Liver (tissue), 9 donors: Measurements from ENCODE around the gene ZIC2. TPM values are rescaled to one million over a fixed set of nuclear protein-coding genes. Genes with fewer than 3 reads are reported as not detected.

Source experiments
- DNase-seq: peaks from one replicate; pipeline ENCODE4 v3.0.0-alpha.2; 2017; ENCODE audit warnings: low spot score
- H3K27ac ChIP-seq, 2 donors: one replicate each; pipeline ENCODE4 v1.7.0; 2013; ENCODE audit warnings: inconsistent platforms in 2 of 2, low read length in 2 of 2, control low read depth in 1 of 2, low read depth in 1 of 2, mild to moderate bottlenecking in 1 of 2
- H3K27me3 ChIP-seq, 4 donors: one replicate each; pipeline versions ENCODE4 v1.6.1 to v1.7.0; 2013; ENCODE audit warnings: low read length in 3 of 4, inconsistent platforms in 1 of 4, mild to moderate bottlenecking in 1 of 4, moderate library complexity in 1 of 4; ENCODE audit not compliant: control insufficient read depth in 4 of 4, insufficient read depth in 4 of 4
- H3K36me3 ChIP-seq, 4 donors: one replicate each; pipeline versions ENCODE4 v1.6.1 to v1.7.0; 2013; ENCODE audit warnings: low read length in 3 of 4, mild to moderate bottlenecking in 3 of 4, low read depth in 1 of 4, moderate library complexity in 1 of 4; ENCODE audit not compliant: control insufficient read depth in 4 of 4, insufficient read depth in 3 of 4
- H3K4me1 ChIP-seq, 4 donors: one replicate each; pipeline versions ENCODE4 v1.6.1 to v1.7.0; 2013; ENCODE audit warnings: low read length in 3 of 4, mild to moderate bottlenecking in 3 of 4, moderate library complexity in 1 of 4; ENCODE audit not compliant: control insufficient read depth in 4 of 4, insufficient read depth in 4 of 4
- H3K4me3 ChIP-seq, 3 donors: one replicate each; pipeline versions ENCODE4 v1.6.1 to v1.7.0; 2013; ENCODE audit warnings: low read length in 3 of 3, control low read depth in 1 of 3, low read depth in 1 of 3, mild to moderate bottlenecking in 1 of 3
- H3K9ac ChIP-seq, 2 donors: one replicate each; pipeline ENCODE4 v1.7.0; 2013; ENCODE audit warnings: low read length in 2 of 2, mild to moderate bottlenecking in 2 of 2, moderate library complexity in 2 of 2, control low read depth in 1 of 2, low read depth in 1 of 2
- H3K9me3 ChIP-seq, 4 donors: one replicate each; pipeline versions ENCODE4 v1.6.1 to v1.7.0; 2013; ENCODE audit warnings: low read length in 3 of 4; ENCODE audit not compliant: control insufficient read depth in 4 of 4
- EGR1 ChIP-seq, 2 donors: IDR thresholded peaks; 2 replicates each; pipeline ENCODE4 v1.6.1; 2016 to 2018; ENCODE audit warnings: antibody characterized with exemption in 2 of 2, low read depth in 2 of 2
- FOXA1 ChIP-seq: IDR thresholded peaks from 2 replicates; pipeline ENCODE4 v1.6.1; 2016; ENCODE audit warnings: antibody characterized with exemption
- FOXA2 ChIP-seq: IDR thresholded peaks from 2 replicates; pipeline ENCODE4 v1.6.1; 2016; ENCODE audit warnings: antibody characterized with exemption
- GABPA ChIP-seq, 2 donors: IDR thresholded peaks in 1 of 2; conservative IDR thresholded peaks in 1 of 2; 2 replicates each; pipeline ENCODE4 v1.6.1; 2016; ENCODE audit warnings: antibody characterized with exemption in 2 of 2, mild to moderate bottlenecking in 1 of 2, moderate library complexity in 1 of 2
- HNF4G ChIP-seq: IDR thresholded peaks from 2 replicates; pipeline ENCODE4 v1.6.1; 2016; ENCODE audit warnings: antibody characterized with exemption
- JUND ChIP-seq, 2 donors: IDR thresholded peaks; 2 replicates each; pipeline ENCODE4 v1.6.1; 2016; ENCODE audit warnings: antibody characterized with exemption in 2 of 2
- NR2F2 ChIP-seq: IDR thresholded peaks from 2 replicates; pipeline ENCODE4 v1.6.1; 2016; ENCODE audit warnings: antibody characterized with exemption
- RAD21 ChIP-seq, 2 donors: IDR thresholded peaks; 2 replicates each; pipeline ENCODE4 v1.6.1; 2016; ENCODE audit warnings: antibody characterized with exemption in 2 of 2, mild to moderate bottlenecking in 2 of 2
- REST ChIP-seq: IDR thresholded peaks from 2 replicates; pipeline ENCODE4 v1.6.1; 2016; ENCODE audit warnings: antibody characterized with exemption, mild to moderate bottlenecking
- RXRA ChIP-seq, 2 donors: IDR thresholded peaks; 2 replicates each; pipeline ENCODE4 v1.6.1; 2017 to 2018; ENCODE audit warnings: antibody characterized with exemption in 2 of 2, mild to moderate bottlenecking in 1 of 2
- SP1 ChIP-seq: IDR thresholded peaks from 2 replicates; pipeline ENCODE4 v1.6.1; 2018; ENCODE audit warnings: antibody characterized with exemption, mild to moderate bottlenecking
- TAF1 ChIP-seq: conservative IDR thresholded peaks from 2 replicates; pipeline ENCODE4 v1.6.1; 2016; ENCODE audit warnings: antibody characterized with exemption, mild to moderate bottlenecking
- YY1 ChIP-seq: IDR thresholded peaks from 2 replicates; pipeline ENCODE4 v1.6.1; 2016; ENCODE audit warnings: antibody characterized with exemption, mild to moderate bottlenecking
- WGBS: extraction: QIAGEN DNeasy Blood & Tissue Kit; methylation state at CpG from one replicate; pipeline ENCODE4 v1.1.7; 2013; 5-methylcytosine and 5-hydroxymethylcytosine counted together
- polyA plus RNA-seq, 2 donors: library from polyadenylated mRNA; stranded (reverse) in 1 of 2; unstranded in 1 of 2; fragments of 200-250 nt in 1 of 2; fragments of >200 nt in 1 of 2; fragmentation: Nextera tagmentation in 1 of 2; extraction: Ambion mirVana in 1 of 2; gene quantifications; one replicate each; pipeline versions ENCODE4 v1.2.1 to v1.2.3, GENCODE V29; 2013 to 2015
- total RNA-seq, 2 donors: library from RNA; depleted of rRNA; stranded (reverse); fragments of >200 nt; gene quantifications; one replicate each; pipeline ENCODE4 v1.2.3, GENCODE V29; 2014
- TF ChIP-seq, protein P1 (sequence below): IDR thresholded peaks from 2 replicates; pipeline ENCODE4 v1.6.1; 2016; ENCODE audit warnings: antibody characterized with exemption
- TF ChIP-seq, protein P2 (sequence below): IDR thresholded peaks from 2 replicates; pipeline ENCODE4 v1.6.1; 2016; ENCODE audit warnings: antibody characterized with exemption
- TF ChIP-seq, protein P3 (sequence below): IDR thresholded peaks from 2 replicates; pipeline ENCODE4 v1.6.1; 2016; ENCODE audit warnings: antibody characterized with exemption
- donor health status: healthy.
- donor health status: healthy.
- donor health status: healthy.
- donor health status: healthy.
- donor health status: healthy.

The ZIC2 gene
- total and polyA plus RNA-seq, 4 donors, result not detected

- TF ChIP-seq, protein P1, sequence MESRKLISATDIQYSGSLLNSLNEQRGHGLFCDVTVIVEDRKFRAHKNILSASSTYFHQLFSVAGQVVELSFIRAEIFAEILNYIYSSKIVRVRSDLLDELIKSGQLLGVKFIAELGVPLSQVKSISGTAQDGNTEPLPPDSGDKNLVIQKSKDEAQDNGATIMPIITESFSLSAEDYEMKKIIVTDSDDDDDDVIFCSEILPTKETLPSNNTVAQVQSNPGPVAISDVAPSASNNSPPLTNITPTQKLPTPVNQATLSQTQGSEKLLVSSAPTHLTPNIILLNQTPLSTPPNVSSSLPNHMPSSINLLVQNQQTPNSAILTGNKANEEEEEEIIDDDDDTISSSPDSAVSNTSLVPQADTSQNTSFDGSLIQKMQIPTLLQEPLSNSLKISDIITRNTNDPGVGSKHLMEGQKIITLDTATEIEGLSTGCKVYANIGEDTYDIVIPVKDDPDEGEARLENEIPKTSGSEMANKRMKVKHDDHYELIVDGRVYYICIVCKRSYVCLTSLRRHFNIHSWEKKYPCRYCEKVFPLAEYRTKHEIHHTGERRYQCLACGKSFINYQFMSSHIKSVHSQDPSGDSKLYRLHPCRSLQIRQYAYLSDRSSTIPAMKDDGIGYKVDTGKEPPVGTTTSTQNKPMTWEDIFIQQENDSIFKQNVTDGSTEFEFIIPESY, result no peak
- TF ChIP-seq SP1, result no peak
- no peak for TF ChIP-seq JUND (IDR thresholded peaks at IDR 0.05)
- no peak for TF ChIP-seq TAF1
- TF ChIP-seq, protein P2, sequence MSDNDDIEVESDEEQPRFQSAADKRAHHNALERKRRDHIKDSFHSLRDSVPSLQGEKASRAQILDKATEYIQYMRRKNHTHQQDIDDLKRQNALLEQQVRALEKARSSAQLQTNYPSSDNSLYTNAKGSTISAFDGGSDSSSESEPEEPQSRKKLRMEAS, result no peak
These were observed 14.2 kb downstream of the ZIC2 start (continued) for GRCh38 chr13:99995589-99996380.

GRCh38 chr13:99996381-99996973 lies 14.9 kb downstream of the ZIC2 start:
- Histone ChIP-seq H3K9me3 (peaks cover 0 to 16% (median 3%) of the 10 kb centered on the region in 4 donors), H3K4me3 (no peak overlapping the region), H3K27ac (no peak overlapping the region), H3K27me3 (peaks cover 0 to 43% (median 24%) of the 10 kb centered on the region in 4 donors), H3K9ac (no peak overlapping the region), H3K36me3 (no peaks in the 10 kb centered on the region), H3K4me1 (peaks cover 0 to 5% (median under 1%) of the 10 kb centered on the region in 4 donors)
- DNase-seq, result no peak
- 16% methylated on average over 8 of the region's 8 CpGs for WGBS
- no peak for TF ChIP-seq GABPA (IDR thresholded peaks at IDR 0.05 in 1 of 2, conservative IDR thresholded peaks at IDR 0.05 in 1 of 2)
- TF ChIP-seq SP1, result no peak
- TF ChIP-seq HNF4G, result no peak
- TF ChIP-seq NR2F2, result no peak
- TF ChIP-seq FOXA2, result no peak

- no peak for TF ChIP-seq REST
- no peak for TF ChIP-seq NR2F2
- TF ChIP-seq, protein P2, result no peak
- no peak for TF ChIP-seq RXRA (IDR thresholded peaks at IDR 0.05)
- TF ChIP-seq RAD21 (IDR thresholded peaks at IDR 0.05), result no peak
- TF ChIP-seq TAF1, result no peak
- no peak for TF ChIP-seq EGR1 (IDR thresholded peaks at IDR 0.05; ENCODE audit: low read depth in 2 of 2)
- TF ChIP-seq, protein P1, result no peak
- no peak for TF ChIP-seq FOXA2
- no peak for TF ChIP-seq GABPA (IDR thresholded peaks at IDR 0.05 in 1 of 2, conservative IDR thresholded peaks at IDR 0.05 in 1 of 2)
- no peak for TF ChIP-seq JUND (IDR thresholded peaks at IDR 0.05)
- TF ChIP-seq YY1, result no peak
- no peak for TF ChIP-seq FOXA1
- TF ChIP-seq, protein P3, sequence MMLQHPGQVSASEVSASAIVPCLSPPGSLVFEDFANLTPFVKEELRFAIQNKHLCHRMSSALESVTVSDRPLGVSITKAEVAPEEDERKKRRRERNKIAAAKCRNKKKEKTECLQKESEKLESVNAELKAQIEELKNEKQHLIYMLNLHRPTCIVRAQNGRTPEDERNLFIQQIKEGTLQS, result no peak
- Histone ChIP-seq H3K4me1 (peaks cover 0 to 9% (median under 1%) of the 10 kb centered on the region in 4 donors), H3K27me3 (peaks cover 0 to 35% (median 16%) of the 10 kb centered on the region in 4 donors), H3K36me3 (no peaks in the 10 kb centered on the region), H3K27ac (no peak overlapping the region), H3K4me3 (no peak overlapping the region), H3K9me3 (peaks cover 0 to 13% (median 3%) of the 10 kb centered on the region in 4 donors), H3K9ac (no peak overlapping the region)
- DNase-seq, result no peak
- WGBS, result 60% methylated on average over 40 of the region's 40 CpGs
These were observed 16.2 kb downstream of the ZIC2 start for GRCh38 chr13:99997702-99998214.
